ENCODE measurements around the gene PRR35. TPM values are rescaled to one million over a fixed set of nuclear protein-coding genes. Genes with fewer than 3 reads are reported as not detected.

Gene PRR35
- total RNA-seq, result not detected in 2 replicates

DNA sequence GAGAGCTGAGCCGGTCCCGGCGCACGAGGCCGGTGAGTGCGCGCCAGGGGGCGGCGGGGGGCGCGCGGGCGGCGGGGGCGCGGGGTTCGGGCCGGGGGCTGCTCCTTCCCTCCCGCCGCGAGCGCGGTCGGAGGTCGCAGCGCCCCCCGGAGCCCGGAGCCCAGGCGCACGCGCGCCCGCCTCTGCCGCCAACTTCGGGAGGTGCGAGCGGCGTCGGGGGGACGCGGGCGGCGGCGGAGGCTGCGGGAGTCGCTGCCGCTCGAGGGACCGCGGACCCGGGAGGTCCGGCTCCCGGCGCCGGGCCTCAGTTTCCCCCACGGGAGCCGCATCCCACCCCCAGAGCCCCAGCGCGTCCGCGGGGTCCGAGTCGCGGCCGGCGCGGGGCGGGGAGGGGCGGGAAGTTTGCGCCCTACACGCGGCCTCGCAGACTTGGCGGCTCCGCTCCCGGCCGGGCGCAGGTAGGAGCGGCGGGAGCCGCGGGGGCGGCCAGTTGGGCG lies at the start of gene PRR35:
TSS of gene PRR35 (plus strand) at position 191 of the 497 bp plus-strand sequence. CDS start 2,901 bp downstream, outside the sequence.

DNA sequence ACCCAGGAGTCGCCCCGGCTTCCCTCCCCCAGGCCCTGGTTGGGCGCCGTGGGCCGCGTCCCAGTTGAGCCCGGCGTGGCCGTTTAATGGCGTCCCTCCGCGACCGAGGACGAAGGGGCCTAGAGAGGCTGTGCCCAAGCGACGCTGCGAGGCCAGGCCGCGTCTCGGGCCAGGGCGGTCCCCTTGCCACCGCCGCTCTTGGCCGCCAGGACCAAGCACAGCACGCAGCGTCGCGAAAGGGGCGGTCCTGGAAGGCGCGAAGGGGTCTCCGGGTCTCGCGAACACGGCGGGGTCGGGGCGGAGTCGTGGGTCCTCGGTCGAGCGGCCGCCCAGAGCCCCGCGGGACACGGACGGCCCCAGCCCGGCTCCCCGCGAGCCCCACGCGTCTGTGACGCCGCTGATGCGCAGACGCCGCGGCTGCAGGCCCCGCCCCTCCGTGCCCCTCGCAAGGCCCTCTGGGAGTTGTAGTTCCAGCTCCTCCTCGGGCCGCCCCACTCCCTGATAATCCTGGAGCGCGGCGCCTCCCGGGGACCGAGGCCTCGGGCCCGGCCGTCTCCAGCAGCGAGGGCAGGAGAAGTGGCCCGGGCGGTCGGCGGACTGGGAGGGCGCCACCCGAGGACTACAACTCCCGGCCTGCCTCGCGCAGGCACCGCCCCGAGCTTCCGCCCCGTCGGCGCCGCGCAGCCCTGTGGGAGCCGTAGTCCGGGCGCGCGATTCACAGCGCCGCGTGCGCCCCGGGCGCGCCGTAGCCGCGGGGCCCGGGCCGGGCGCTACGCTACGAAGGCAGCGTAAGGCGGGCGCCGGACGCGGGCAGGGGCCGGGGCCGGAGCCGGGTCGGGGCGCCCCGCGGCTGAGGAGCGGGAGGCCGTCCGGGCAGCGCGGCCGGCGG lies 32.9 kb upstream of the PRR35 start, which contains the start of gene CAPN15:
TSS of gene CAPN15 (plus strand) at position 698 of the 889 bp plus-strand sequence. CDS start 19,127 bp downstream, outside the sequence.

DNA sequence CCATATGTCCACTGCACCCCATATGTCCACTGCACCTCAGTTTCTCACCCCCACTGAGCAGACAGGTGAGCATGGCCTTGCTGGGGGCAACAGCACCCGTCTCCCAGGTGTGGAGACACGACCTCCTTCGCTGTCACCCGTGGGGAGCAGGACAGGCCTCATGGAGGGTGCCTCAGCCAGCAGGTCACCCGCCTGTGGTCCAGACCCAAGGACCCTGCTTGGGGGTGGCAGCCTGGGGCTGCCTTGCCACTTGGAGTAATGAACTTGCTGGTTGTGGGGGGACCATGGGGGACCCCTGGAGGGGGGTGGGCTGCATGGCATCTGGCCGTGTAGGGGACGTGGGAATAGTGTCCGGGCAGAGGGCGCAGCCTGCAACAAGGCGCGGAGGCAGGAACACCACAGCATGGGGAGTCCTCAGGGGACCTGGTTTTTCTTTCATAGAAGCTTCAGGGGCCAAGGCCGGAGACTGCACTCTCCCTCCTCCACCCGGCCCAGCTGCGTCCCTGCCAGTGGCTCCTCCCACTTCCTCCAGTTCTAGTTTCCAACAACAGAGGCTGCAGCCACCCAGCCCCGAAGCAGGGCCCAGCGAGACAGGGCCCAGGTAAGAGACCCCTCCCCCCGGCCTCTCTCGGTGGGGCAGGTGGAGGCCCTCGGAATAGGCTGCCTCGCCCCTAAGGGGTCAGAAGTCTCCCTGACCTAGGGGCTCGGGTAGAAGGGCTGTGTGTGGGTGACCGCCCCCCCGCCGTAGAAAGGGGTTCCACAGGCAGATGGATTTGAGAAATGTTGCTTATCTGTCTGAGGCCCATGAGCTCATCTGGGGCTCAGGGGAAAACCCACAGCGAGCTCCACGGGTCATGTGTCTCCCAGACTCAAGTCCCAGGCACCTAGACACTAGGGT lies 6.5 kb downstream of the PRR35 start, which contains the start of gene NHLRC4:
TSS of gene NHLRC4 (plus strand) at position 531 of the 898 bp plus-strand sequence. CDS start 1,043 bp downstream, outside the sequence.

DNA sequence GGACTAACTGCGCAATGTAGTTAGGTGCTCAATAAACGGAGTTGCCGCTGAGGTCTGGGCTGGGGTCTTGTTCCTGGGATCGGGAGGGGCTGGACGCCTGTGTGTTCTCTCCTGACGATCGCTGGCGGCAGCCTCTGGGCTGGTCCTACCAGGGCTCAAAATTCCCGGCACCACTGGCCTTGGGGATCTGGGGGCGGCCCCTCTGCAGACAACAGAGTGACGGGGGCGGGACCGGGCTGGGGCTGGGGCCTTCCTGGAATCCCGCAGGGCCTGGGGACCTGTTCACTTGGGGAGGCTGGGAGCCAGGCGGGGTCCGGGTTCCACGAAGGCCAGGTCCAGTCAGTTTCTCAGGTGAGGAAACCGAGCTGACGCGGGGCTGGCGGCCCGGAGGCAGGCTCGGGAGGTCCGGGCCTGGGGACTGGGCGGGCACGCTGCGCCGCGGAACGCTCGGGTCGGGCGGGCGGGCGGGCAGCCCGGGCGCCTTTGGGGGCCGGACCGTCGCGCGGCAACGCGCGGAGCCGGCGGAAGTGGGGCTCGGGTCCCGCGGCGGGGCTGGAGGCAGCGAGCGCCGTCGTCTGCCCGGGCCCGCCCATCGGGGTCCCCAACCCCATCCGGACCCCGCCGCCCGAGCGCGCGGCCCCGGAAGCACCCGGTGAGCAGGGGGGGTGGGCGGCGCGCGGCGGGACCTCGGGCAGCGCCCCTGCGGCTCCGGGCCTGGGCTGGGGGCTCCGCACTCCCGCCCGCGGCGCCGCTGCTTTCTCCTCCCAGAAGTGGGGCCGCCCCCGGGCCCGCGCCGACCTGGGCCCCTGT lies 9.5 kb downstream of the PRR35 start, which contains the start of gene PIGQ:
TSS of gene PIGQ (plus strand) at position 524 of the 810 bp plus-strand sequence. CDS start 4,107 bp downstream, outside the sequence.

DNA sequence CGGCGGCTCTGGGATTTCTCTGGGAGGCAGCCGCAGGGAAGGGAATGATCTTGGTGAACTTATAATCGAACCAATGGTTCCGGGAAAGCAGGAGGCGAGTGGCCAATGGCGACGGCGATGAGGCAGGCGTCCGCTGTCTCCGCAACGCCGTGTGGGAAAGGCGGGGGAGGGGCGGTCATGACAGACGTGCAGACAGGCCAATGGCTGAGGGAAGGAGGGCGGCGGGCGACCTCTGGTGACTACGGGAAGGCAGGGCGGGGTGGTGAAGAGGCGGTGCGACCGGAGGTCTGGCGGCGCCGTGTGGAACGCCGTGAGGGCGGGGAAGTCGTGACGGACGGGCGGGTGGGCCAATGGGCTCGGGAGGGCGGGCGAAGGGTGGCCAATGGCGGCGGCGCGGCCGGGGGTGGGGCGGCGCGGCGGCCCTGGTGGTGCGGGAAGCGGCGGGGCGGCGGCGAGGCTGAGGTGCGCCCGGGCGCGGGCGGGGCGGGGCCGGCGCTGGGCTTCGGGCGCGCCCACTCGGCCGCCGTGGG lies 29.5 kb downstream of the PRR35 start, which contains the start of gene RAB40C:
TSS of gene RAB40C (plus strand) at position 409 of the 530 bp plus-strand sequence. CDS start 226 bp downstream, outside the sequence.

Other genes with a start within 250 kb of the PRR35 start
- 21.7 and 23.4 TPM in 2 replicates for gene AXIN1, start 207.7 kb upstream of the PRR35 start, total RNA-seq
- gene MRPL28, start 189.9 kb upstream of the PRR35 start, total RNA-seq, result 44.3 and 110 TPM in 2 replicates
- 62.9 and 66.8 TPM in 2 replicates for gene PGAP6, start 178.4 kb upstream of the PRR35 start, total RNA-seq
- gene NME4, start 163.2 kb upstream of the PRR35 start, total RNA-seq, result 56.1 and 80.3 TPM in 2 replicates
- 9.0 and 19.4 TPM in 2 replicates for gene DECR2, start 158.5 kb upstream of the PRR35 start, total RNA-seq
- 11.3 and 12.8 TPM in 2 replicates for gene RAB11FIP3, start 134.7 kb upstream of the PRR35 start, total RNA-seq
- 24.0 and 37.2 TPM in 2 replicates for gene CAPN15, start 32.7 kb upstream of the PRR35 start, total RNA-seq
- 1.5 and 3.4 TPM in 2 replicates for gene NHLRC4, start 6.6 kb downstream of the PRR35 start, total RNA-seq
- 17.8 and 19.0 TPM in 2 replicates for gene PIGQ, start 9.6 kb downstream of the PRR35 start, total RNA-seq
- gene RAB40C, start 29.7 kb downstream of the PRR35 start, total RNA-seq, result 9.3 and 13.4 TPM in 2 replicates
- under 0.01 and 0.19 TPM in 2 replicates for gene WFIKKN1, start 70.6 kb downstream of the PRR35 start, total RNA-seq
- gene METTL26, start 75.9 kb downstream of the PRR35 start, total RNA-seq, result 77.8 and 81.9 TPM in 2 replicates
- gene MCRIP2, start 81.4 kb downstream of the PRR35 start, total RNA-seq, result 21.7 and 22.8 TPM in 2 replicates
- gene WDR90, start 89.0 kb downstream of the PRR35 start, total RNA-seq, result 11.0 and 11.3 TPM in 2 replicates
- gene RHOT2, start 107.7 kb downstream of the PRR35 start, total RNA-seq, result 29.9 and 38.2 TPM in 2 replicates
- 0.77 and 3.1 TPM in 2 replicates for gene RHBDL1, start 115.3 kb downstream of the PRR35 start, total RNA-seq
- gene STUB1, start 120.0 kb downstream of the PRR35 start, total RNA-seq, result 90.8 and 211 TPM in 2 replicates
- gene JMJD8, start 123.9 kb downstream of the PRR35 start, total RNA-seq, result 23.6 and 28.2 TPM in 2 replicates
- gene WDR24, start 130.0 kb downstream of the PRR35 start, total RNA-seq, result 2.3 and 9.0 TPM in 2 replicates
- gene FBXL16, start 145.4 kb downstream of the PRR35 start, total RNA-seq, result under 0.01 TPM in 2 replicates
- gene METRN, start 154.7 kb downstream of the PRR35 start, total RNA-seq, result 54.3 and 76.4 TPM in 2 replicates
- gene ANTKMT, start 160.8 kb downstream of the PRR35 start, total RNA-seq, result 34.1 and 39.5 TPM in 2 replicates
- 1.3 and 2.0 TPM in 2 replicates for gene CCDC78, start 166.0 kb downstream of the PRR35 start, total RNA-seq
- 9.0 and 16.1 TPM in 2 replicates for gene HAGHL, start 166.7 kb downstream of the PRR35 start, total RNA-seq
- gene CIAO3, start 180.6 kb downstream of the PRR35 start, total RNA-seq, result 24.7 and 31.9 TPM in 2 replicates
- under 0.01 TPM in 1 of 2 replicates, not detected in the other for gene MSLN, start 200.3 kb downstream of the PRR35 start, total RNA-seq
- 13.0 and 24.0 TPM in 2 replicates for gene RPUSD1, start 228.0 kb downstream of the PRR35 start, total RNA-seq
- gene CHTF18, start 228.2 kb downstream of the PRR35 start, total RNA-seq, result 7.9 and 34.1 TPM in 2 replicates
- gene GNG13, start 240.3 kb downstream of the PRR35 start, total RNA-seq, result not detected in 2 replicates

Data from regular cardiac myocyte (primary cell).